Central memory CD4-positive, alpha-beta T cell (primary cell): Measurements from ENCODE around the gene BSCL2.
"Not testable (repeated sequence)": the region's sequence is repeated elsewhere in the genome, so short reads cannot be mapped to it uniquely, and the experiment has no call there.

ENCODE experiments used
- DNase-seq: peaks from one replicate; pipeline ENCODE4 v3.0.0; 2022

The BSCL2 gene

DNA sequence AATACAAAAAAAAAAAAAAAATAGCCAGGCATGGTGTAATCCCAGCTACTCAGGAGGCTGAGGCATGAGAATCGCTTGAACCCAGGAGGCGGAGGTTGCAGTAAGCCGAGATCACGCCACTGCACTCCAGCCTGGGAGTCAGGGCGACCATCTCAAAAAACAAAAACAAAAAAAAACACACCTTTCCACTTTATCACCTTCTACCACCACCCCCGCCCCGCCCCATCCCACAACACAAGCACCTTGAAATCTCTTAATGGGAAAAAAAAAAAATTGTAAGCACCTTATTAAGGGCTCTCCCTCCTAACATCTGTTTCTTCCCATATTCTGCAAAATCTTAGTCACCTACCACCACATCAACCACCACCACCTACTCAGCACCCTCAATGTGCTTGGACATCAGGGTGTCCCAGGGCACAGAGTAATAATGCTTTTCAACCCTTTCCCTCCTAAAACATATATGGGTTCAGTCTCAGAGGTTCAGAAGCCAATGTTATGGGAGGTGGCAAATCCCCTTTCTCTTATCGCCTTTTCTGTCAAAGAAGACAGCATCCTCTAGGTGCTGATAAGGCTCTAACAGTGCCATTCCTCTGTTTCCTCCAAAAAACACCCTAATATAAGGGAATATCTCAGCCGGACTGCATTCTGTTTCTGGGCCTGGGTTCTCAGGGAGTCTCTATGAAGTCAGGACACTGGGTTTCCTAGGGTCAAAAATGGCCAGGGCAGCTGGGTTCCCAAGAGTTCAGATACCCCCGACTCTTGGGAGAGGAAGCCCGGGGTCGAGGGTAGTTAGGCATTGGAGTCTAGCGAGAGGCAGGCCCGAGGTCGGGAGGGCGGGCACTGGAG is 54.8 kb downstream of the BSCL2 start:
- no peak for DNase-seq

DNA sequence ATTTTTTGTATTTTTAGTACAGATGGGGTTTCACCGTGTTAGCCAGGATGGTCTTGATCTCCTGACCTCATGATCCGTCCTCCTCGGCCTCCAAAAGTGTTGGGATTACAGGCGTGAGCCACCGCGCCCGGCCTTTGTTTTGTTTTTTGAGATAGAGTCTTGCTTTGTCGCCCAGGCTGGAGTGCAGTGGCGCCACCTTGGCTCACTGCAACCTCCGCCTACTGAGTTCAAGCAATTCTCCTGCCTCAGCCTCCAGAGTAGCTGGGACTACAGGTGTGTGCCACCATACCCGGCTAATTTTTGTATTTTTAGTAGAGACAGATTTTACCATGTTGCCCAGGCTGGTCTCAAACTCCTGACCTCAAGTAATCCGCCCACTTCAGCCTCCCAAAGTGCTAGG is 56.9 kb downstream of the BSCL2 start:
- not testable (repeated sequence) for DNase-seq

- DNase-seq: no peak
Observed at GRCh38 chr11:62649486-62649885, 57.7 kb downstream of the BSCL2 start.

DNA sequence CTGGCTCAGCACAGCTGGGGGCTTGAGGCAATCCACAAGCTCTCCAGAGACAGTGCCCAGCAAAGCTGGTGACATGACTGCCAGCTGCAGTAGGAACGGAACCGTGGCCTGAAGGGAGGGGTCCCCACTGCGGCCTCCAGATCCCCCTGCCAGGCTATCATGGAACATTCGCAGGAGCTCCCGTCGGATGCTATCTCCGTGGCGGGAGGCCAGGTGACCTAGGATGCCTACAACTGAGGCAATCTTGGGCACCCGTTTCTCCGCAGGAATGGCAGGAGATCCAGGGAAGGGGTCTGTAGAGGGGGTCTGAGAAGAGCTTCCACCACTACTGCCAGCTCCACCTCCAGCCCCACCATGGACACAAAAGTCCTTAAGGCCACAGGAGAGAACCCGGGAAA is 58.3 kb downstream of the BSCL2 start:
- no peak for DNase-seq

GRCh38 chr11:62648185-62648966 is 58.8 kb downstream of the BSCL2 start:
- no peak for DNase-seq

DNA sequence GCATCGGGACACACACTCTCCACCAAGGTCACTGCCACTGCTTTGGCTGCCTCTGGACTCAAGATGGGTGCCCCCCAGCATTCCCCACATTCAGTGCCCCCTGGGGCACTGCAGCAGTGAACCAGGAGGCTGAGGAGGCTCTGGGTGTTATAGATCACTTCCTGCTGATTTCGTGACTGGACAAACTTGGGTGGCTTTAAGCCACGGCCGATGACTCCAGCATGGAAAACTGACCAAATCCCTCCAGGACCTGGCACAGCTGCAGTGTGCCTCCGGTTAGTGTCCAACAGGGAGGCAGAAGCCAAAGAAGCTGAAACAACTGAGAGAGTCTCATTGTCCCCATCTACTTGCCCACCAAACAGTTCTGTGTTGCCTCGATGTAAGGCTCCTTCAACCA is 59.6 kb downstream of the BSCL2 start:
- no peak for DNase-seq

GRCh38 chr11:62646825-62647608 is 60.2 kb downstream of the BSCL2 start:
- DNase-seq: no peak

DNA sequence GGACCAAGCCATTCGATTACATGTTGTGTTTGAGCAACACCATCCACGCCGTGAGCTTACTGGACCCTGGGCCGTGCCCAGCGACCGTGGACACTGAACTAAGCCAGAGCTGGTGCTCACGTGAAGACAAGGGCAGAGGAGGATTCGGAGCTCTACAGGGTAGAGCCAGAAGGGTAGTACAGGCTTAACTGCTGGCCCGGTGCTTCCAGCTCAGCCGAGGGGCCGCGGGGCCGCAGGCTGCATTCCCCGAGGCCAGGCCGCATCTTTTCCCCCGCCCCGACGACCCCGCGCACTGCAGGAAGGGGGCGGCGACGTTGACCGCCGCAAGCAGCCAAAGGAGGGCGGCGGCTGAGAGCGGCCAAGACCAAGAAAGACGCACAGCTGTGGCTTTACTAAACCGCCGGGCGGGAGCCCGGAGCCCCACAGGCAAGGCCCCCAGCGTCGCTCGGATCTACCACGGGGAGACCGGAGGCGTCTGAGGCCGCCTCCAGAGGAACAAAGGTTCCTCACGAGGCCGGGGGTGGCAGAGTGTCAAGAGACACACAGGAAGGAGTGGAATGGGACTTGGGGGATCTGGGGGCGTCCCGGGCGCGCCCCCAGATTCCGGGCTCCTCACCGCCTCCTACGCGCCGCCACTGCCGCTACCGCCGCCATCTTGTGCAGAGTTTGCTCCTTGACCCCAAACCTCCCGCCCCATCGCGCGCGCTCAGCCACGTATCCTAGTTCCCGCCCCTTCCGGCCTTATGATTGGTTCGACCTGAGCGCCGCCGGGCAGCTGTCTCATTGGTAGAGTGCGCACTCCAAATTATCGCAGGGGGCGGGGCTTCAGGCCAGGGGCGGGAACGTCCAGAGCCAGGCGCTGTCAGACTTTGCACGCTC is 61.0 kb downstream of the BSCL2 start, which contains the start of gene GANAB:
Gene GANAB (minus strand): TSS at position 668 of the 879 bp plus-strand sequence. CDS start 14 bp downstream, at position 654.
- peak; percentile 96 for DNase-seq

DNA sequence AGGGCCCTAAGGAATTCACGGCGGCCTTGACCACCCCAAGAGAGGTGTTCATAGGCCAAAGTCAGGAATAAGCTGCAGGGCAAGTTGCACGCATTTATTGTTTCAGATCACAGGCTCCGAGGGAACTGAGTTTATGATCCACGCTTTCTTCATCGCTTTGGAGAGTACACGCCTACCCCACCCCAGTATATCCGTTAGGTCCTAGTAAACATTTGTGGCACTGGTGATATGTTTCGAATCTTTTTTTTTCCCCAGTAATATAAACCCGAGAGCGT is 61.6 kb downstream of the BSCL2 start:
- no peak for DNase-seq

DNA sequence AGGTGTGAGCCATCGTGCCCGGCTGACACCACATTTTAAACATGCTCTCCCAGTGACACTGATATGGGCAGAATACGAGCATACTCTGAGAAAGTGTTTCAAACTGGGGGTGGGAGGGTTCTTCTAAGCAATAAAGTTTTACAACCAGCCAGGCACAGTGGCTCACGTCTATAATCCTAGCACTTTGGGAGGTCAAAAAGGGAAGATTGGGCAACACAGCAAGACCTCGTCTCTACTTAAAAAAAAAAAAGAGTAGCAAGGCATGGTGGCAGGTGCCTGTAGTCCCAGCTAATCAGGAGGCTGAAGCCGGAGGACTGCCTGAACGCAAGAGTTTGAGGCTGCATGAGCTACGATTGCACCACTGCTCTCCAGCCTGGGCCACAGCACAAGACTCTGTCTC is 63.0 kb downstream of the BSCL2 start:
- no peak for DNase-seq
